Skin epidermis (tissue), 12 donors: ENCODE results near the gene PDE3B.
"Not testable (repeated sequence)": the region's sequence is repeated elsewhere in the genome, so short reads cannot be mapped to it uniquely, and the experiment has no call there.

Experiments
- H3K27ac ChIP-seq, 21 experiments: fragments of 200-600 bp; sonication (generic) in 11 of 21; one replicate each; pipeline ENCODE4 v1.5.0; 2020; ENCODE audit warnings: mild to moderate bottlenecking in 3 of 21, inconsistent platforms in 2 of 21, moderate library complexity in 2 of 21
- H3K4me3 ChIP-seq, 7 experiments: fragments of 200-600 bp; sonication (generic) in 2 of 7; one replicate each; pipeline ENCODE4 v1.5.0; 2020; ENCODE audit warnings: inconsistent platforms in 2 of 7, mild to moderate bottlenecking in 2 of 7, moderate library complexity in 1 of 7

The PDE3B gene

DNA sequence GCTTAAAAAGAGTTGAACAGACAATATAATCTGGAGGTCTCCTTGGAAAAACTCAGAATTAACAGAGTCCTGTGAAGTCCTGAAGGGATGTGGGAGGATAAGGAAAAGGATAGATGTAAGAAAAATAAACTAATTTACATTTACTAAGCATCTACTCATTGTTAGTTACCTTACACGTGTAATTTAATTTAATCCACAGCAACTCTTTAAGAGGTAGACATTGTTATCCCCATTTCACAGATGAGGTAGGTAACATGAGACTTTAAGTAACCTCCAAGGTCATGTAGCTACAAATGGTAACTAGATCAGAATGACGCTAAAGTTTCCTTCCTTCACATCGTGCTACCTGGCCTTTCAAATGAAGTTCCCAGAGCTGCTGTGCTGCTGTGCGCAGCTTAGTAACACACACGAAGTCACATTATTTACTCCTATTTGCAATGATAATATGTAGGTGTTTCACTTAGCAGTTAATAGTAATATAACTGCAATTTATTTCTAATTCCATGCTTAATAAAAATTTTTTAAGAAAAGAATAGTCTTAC lies 5.7 kb upstream of the PDE3B start:
- Histone ChIP-seq H3K4me3 (no peak overlapping the region), H3K27ac (no peak overlapping the region)

DNA sequence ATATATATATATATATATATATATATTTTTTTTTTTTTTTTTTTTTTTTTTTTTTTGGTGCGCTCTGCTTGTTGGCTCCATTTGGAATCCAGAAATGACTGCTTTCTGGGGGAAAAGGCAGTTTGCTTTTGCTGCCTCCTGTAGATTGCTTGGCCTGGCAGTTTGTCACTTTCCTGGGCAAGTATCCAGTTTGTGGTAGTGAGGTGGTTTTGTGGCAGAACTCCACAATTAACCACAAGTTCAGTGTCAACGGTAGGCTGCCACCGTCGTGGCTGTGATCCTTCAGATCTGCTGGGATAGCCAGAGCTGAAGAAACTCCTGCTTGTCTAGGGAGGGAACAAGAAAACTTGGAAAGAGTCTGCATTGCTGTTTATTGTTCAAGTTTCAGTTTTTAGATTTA lies 5.0 kb upstream of the PDE3B start:
- no peak overlapping the region for H3K27ac ChIP-seq

GRCh38 chr11:14641801-14642200 lies 1.8 kb upstream of the PDE3B start:
- no peak overlapping the region for H3K27ac ChIP-seq

More for the DNA sequence above, 5.0 kb upstream of the PDE3B start:
- no peak overlapping the region for H3K4me3 ChIP-seq

DNA sequence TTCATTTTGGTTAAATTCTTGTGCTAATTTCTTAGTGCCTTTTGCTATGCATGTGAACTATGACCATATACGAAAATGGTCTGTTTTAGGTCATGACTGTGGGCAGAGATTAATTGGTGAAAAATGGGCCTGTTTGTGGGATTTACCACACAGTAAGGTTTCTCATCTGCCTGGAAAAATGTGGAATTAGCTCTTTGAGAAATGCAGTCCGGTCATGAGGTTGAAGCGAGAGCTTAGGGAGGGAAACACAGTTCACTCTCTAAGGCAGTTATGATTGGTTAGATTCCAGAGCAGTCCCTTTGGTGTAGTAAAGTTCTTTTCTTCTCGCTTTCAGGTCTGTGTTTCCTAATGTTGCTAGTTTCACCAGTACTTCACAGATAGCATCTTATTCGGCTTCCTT lies 1.2 kb upstream of the PDE3B start:
- Histone ChIP-seq H3K4me3 (no peak overlapping the region), H3K27ac (no peak overlapping the region)

More at GRCh38 chr11:14641801-14642200, 1.8 kb upstream of the PDE3B start:
- H3K4me3 ChIP-seq = no peak overlapping the region

GRCh38 chr11:14642873-14643696 lies 519 bp upstream of the PDE3B start:
- H3K4me3 ChIP-seq = peak overlapping the region; percentile 54 to 77 (median 67)
- H3K27ac ChIP-seq = peak overlapping the region in 11 of 21 experiments; percentile 10 to 89 (median 57)

GRCh38 chr11:14644226-14645014 lies 816 bp downstream of the PDE3B start:
- H3K27ac ChIP-seq = peak overlapping the region in 20 of 21 experiments; percentile 16 to 89 (median 68)

GRCh38 chr11:14645015-14645912 lies 1.7 kb downstream of the PDE3B start:
- peak overlapping the region in 12 of 21 experiments; percentile 25 to 89 (median 78) for H3K27ac ChIP-seq
- peak overlapping the region; percentile 54 to 77 (median 67) for H3K4me3 ChIP-seq

More at GRCh38 chr11:14644226-14645014, 816 bp downstream of the PDE3B start:
- H3K4me3 ChIP-seq = peak overlapping the region; percentile 54 to 77 (median 67)

DNA sequence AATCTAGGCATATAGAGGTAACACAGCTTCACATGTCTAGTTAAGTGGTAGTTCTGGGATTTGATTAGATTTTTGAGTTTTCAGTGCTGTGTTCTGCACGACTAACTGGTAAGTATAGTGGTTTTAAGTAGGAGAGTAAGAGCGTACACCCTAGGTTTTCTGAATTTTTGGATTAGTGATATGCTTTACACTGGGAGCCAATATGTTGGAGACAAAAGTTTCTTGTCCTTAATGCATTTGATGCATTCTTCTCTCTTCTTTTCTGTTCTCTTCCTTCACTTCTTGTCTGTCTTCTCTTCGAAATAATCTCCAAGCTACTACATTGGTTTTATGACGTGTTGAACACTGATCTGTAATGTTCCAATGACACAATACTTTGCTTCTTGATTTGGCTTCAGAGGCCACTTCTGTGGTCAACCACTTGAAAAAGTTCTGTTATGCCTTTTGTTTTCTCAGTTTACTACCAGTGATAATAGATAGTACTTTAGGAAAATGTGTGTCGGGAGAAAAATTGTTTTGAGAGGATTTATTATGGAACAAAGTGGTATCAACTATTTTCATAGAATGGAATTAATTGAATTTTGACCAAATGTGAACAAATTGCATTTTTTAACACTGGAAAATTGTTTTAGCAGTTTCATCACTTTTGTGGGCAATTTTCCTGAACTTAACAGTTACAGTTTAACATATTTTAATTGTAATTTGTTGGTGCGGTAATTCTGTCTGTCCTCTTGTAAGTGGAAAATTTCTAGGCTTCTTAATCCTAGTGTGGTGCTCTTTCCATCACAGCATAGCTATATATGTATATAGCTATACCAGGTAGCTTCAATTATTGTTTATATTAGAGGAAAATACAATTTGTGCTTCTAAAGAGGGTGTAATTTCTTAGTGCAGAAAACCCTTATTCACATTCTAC lies 2.6 kb downstream of the PDE3B start:
- Histone ChIP-seq H3K27ac (peak overlapping the region in 1 of 21 experiments; percentile 18), H3K4me3 (peak overlapping the region in 1 of 7 experiments; percentile 70)

DNA sequence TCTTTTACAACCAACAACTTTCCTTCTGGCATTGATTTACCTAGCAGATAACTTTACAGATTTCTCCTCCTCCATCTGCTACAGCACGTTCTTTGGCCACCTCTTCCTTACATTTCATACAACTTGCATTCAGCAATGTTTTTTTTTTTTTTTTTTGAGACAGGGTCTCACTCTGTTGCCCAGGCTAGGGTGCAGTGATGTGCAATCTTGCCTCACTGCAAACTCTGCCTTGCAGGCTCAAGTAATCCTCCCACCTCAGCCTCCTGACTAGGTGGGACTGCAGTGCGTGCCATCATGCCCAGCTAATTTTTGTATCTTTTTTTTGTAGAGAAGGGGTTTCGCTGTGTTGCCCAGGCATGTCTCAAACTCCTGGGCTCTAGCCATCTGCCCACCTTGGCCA lies 6.5 kb downstream of the PDE3B start:
- H3K4me3 ChIP-seq = no peak overlapping the region
- H3K27ac ChIP-seq = no peak overlapping the region

DNA sequence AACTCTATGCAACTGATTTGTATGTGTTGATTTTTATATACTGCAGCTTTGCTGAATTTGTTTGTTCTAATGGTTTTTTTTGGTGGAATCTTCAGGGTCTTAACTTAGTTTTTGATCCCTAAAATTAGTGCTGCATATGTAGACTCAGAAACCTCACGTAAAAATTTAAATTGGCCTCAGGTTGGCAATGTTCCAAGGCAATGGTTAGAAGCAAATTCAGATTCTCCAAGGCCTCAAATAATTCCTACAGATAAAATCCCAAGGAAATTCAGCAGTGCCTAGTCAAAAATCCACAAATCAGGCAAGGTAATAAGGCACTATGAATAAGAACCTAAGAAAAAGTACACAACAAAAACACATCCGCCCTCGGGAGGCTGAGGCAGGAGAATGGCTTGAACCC lies 9.5 kb downstream of the PDE3B start:
- Histone ChIP-seq H3K27ac (no peak overlapping the region), H3K4me3 (no peak overlapping the region)

GRCh38 chr11:14655435-14655834 lies 11.8 kb downstream of the PDE3B start:
- Histone ChIP-seq H3K27ac (no peak overlapping the region), H3K4me3 (no peak overlapping the region)

GRCh38 chr11:14656536-14657457 lies 13.2 kb downstream of the PDE3B start:
- H3K27ac ChIP-seq = no peak overlapping the region

DNA sequence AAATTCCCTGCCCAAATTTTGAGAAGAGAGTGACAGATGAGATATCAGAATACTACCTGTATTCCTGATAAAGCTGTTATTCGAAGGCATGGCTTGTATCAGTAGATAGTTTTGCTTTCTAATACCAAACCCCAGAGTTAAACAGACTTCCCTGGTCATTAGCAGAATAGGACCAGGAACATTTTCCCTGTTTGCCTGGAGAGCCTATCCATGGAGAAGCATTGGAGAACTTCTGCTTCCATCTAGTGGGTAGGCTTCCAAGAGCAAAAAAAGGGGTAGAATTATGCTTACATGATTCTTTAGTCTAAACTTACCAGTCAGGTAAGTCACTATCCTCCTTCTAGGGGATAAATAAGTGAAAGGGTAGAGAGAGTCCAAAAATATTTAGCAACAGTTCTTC lies 14.2 kb downstream of the PDE3B start:
- Histone ChIP-seq H3K4me3 (no peak overlapping the region), H3K27ac (no peak overlapping the region)

More at GRCh38 chr11:14656536-14657457, 13.2 kb downstream of the PDE3B start:
- no peak overlapping the region for H3K4me3 ChIP-seq

GRCh38 chr11:14664926-14665325 lies 21.3 kb downstream of the PDE3B start:
- H3K27ac ChIP-seq, H3K4me3 ChIP-seq: not testable (repeated sequence)

DNA sequence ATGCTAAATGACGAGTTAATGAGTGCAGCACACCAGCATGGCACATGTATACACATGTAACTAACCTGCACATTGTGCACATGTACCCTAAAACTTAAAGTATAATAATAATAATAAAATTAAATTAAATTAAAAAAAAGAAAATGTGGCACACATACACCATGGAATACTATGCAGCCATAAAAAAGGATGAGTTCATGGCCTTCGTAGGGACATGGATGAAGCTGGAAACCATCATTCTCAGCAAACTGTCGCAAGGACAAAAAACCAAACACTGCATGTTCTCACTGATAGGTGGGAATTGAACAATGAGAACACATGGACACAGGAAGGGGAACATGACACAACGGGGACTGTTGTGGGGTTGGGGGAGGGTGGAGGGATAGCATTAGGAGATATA lies 23.7 kb downstream of the PDE3B start:
- H3K27ac ChIP-seq, H3K4me3 ChIP-seq: not testable (repeated sequence)

GRCh38 chr11:14668731-14669301 lies 25.2 kb downstream of the PDE3B start:
- H3K27ac ChIP-seq = no peak overlapping the region
- no peak overlapping the region for H3K4me3 ChIP-seq

GRCh38 chr11:14669499-14669898 lies 25.9 kb downstream of the PDE3B start:
- H3K27ac ChIP-seq = no peak overlapping the region
- H3K4me3 ChIP-seq = no peak overlapping the region
